ENCODE data around the gene EFCAB12.
A peak's percentile ranks its signal among the peaks of the same experiment; 100 is the strongest.

DNA sequence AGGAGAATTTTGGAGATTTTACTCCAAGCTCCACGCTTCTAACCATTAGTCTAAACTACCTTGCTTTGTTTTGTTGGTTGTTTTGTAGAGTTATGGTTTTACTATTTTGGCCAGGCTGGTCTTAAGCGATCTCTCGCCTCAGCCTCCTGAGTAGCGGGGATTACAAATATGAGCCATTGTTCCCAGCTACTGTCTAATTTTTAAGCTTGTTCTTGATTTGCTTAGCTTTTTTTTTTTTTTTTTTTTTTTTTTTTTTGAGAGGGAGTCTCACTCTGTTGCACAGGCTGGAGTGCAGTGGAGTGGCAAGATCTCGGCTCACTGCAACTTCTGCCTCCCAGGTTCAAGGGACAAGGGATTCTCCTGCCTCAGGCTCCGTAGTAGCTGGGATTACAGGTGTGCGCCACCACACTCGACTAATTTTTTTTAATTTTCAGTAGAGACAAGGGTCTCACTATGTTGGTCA, 28.5 kb downstream of the EFCAB12 start:
- TF ChIP-seq POLR2AphosphoS5 (IDR thresholded peaks at IDR 0.05) (peak in 1 of 3 donors; percentile 32), POLR2A (IDR thresholded peaks at IDR 0.05) (no peak)
